Left ventricle myocardium inferior (tissue), 1 donor: Measurements from ENCODE around the gene TBL3. TPM values are rescaled to one million over a fixed set of nuclear protein-coding genes. Genes with fewer than 3 reads are reported as not detected.

ENCODE experiments used
- DNase-seq: peaks from one replicate; pipeline ENCODE4 v3.0.0-alpha.2; 2020
- H3K27ac ChIP-seq: fragments of 200-600 bp; replicated peaks from 2 replicates; pipeline ENCODE4 v1.8.0; 2021
- H3K27me3 ChIP-seq: fragments of 200-600 bp; 2 replicates; pipeline ENCODE4 v1.8.0; 2021; ENCODE audit warnings: low read depth
- H3K36me3 ChIP-seq: fragments of 200-600 bp; 2 replicates; pipeline ENCODE4 v1.8.0; 2021
- H3K4me1 ChIP-seq: fragments of 200-600 bp; 2 replicates; pipeline ENCODE4 v1.8.0; 2021
- H3K4me3 ChIP-seq: fragments of 200-600 bp; 2 replicates; pipeline ENCODE4 v1.8.0; 2021; ENCODE audit warnings: mild to moderate bottlenecking, moderate library complexity
- H3K9me3 ChIP-seq: fragments of 200-600 bp; replicated peaks from 2 replicates; pipeline ENCODE4 v1.8.0; 2021
- intact Hi-C: fragments of 100-400 bp; cut with micrococcal nuclease; formaldehyde crosslinking; loops from one replicate; pipeline ENCODE4 v1.11.0; 2022
- total RNA-seq: library from RNA; stranded (reverse); fragmentation: NEBNext Ultra II Directional; extraction: Animal tissue kit (Norgen Biotek cat#: 25700); gene quantifications from one replicate; pipeline ENCODE4 v1.2.1, GENCODE V29; 2021
- TF ChIP-seq, protein P1 (sequence below): fragments of 200-600 bp; IDR thresholded peaks from 2 replicates; pipeline ENCODE4 v1.8.0; 2021; ENCODE audit warnings: antibody characterized with exemption, mild to moderate bottlenecking, borderline replicate concordance
- donor health status: DM: no; HTN: yes; CAD: no; lungs with severe emphysema.

Gene TBL3
- total RNA-seq, 1 donor from 2014 or later, result 22.6 TPM

DNA sequence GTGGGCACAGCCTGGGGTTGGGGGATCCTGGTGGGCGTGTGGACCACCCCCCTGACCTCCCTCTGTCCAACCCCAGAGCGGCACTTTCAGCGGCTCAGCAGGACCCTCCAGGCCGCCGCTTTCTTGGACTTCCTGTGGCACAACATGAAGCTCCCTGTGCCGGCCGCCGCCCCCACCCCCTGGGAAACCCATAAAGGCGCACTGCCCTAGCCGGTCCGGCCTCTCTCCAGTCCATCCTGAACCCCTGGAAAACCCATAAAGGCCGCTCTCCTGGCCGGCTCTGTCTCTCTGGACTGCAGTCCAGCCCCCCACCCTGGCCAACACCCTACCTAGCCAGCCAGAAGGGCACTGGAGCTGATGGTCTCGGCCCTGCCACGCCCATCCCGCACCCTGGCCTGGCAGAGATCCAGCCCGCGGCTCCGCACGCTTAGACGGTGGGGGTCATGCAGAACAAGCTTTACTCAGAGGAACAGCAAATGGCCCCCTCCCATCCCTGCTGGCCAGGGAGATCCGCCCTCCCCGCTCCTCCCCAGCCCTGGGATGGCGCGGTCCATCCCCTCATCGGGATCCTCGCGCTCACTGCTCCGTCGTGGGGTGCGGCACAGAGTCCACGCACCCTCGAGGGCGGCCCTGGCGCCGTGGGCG is 6.7 kb downstream of the TBL3 start:
- peaks cover 54% of the 10 kb centered on the region for H3K36me3 ChIP-seq
- intact Hi-C loops, result no loop called here

DNA sequence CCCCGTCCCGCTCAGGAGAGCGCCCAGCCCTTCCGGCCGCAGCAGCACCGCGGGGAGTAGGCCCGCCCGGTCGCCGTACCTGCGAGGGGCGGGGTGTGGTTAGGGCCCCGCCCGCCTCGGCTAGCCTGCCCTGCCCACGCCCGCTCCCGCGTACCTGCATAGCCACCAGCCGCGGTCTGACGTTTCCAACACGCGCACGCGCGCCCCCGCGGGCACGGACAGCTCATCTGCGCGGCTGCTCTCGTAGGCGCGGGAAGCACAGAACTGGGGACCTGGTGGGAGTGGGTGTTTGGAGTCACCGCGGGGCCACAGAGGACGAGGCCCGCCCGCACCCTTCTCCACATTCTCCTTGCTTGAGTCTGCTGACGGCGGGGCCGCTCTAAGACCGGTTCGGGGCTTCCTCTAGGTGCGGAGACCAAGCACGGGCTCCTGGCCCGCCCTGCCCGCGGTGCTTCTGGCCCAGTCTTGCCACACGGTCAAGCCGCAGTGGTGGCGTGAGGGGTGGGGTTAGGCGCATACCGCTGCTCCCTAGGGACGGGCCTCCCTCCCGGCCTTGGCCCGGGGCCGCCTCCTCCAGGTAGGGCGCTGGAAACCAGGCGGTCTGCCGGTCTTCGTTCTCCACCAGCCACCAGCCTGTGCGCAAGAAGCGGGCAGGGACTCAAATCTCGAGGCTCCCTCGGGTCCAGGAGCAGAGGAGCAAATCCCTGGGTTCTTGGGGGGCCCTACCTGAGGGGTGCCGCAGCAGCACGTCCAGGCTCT is 7.6 kb downstream of the TBL3 start:
- Histone ChIP-seq H3K36me3 (peaks cover 48% of the 10 kb centered on the region), H3K9me3 (no peaks in the 10 kb centered on the region), H3K27ac (no peak overlapping the region), H3K27me3 (peaks cover 84% of the 10 kb centered on the region), H3K4me3 (no peak overlapping the region), H3K4me1 (peaks cover 35% of the 10 kb centered on the region)
- TF ChIP-seq, protein P1, sequence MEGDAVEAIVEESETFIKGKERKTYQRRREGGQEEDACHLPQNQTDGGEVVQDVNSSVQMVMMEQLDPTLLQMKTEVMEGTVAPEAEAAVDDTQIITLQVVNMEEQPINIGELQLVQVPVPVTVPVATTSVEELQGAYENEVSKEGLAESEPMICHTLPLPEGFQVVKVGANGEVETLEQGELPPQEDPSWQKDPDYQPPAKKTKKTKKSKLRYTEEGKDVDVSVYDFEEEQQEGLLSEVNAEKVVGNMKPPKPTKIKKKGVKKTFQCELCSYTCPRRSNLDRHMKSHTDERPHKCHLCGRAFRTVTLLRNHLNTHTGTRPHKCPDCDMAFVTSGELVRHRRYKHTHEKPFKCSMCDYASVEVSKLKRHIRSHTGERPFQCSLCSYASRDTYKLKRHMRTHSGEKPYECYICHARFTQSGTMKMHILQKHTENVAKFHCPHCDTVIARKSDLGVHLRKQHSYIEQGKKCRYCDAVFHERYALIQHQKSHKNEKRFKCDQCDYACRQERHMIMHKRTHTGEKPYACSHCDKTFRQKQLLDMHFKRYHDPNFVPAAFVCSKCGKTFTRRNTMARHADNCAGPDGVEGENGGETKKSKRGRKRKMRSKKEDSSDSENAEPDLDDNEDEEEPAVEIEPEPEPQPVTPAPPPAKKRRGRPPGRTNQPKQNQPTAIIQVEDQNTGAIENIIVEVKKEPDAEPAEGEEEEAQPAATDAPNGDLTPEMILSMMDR, result no peak
- no peak for DNase-seq
- intact Hi-C loops, result no loop called here

More for the DNA sequence above, 6.7 kb downstream of the TBL3 start:
- no peak overlapping the region for H3K27ac ChIP-seq
- no peak overlapping the region for H3K4me3 ChIP-seq
- H3K27me3 ChIP-seq, result peaks cover 84% of the 10 kb centered on the region
- TF ChIP-seq, protein P1, result no peak
- no peak for DNase-seq
- H3K9me3 ChIP-seq, result no peaks in the 10 kb centered on the region
- peaks cover 32% of the 10 kb centered on the region for H3K4me1 ChIP-seq

DNA sequence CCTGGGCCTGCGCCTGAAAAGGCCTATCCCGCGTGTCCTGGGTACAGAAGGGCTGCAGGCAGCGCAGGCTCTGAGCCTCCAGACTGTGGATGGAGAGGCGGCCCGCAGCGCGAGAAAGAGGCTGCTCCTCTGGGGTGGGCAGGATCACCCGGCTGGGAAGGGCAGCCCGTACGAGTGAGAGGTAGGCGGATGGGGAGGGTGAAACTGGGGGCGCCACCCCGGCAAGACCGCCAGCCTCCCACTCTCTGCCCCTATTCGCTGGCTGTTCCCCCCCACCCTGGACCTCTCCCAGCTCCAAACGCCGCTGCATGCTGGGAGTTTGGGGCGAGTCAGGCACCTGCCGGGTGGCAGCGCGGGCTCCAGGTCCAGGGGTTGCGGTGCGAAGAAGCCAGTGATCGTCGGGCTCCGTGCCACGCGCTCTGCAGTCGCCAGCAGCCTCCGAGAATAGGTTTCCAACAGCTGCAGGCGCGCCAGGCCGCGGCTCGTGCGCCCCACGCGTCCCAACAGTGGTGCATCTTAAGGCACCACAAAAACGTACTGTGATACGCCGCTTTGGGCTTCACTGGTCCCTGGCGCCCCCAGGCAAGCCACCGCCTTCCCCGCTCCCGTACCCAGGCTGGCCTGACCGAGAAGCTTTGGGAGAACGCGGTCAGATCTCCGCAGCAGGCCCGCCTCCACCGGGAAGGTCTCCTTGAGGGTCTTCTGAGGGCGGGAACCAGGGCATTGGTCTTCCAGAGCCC is 8.3 kb downstream of the TBL3 start:
- Histone ChIP-seq H3K36me3 (peaks cover 40% of the 10 kb centered on the region), H3K27ac (no peak overlapping the region), H3K27me3 (peaks cover 77% of the 10 kb centered on the region), H3K4me1 (peaks cover 43% of the 10 kb centered on the region), H3K9me3 (no peaks in the 10 kb centered on the region), H3K4me3 (no peak overlapping the region)
- TF ChIP-seq, protein P1, result no peak
- no peak for DNase-seq
- intact Hi-C loops, result no loop called here

DNA sequence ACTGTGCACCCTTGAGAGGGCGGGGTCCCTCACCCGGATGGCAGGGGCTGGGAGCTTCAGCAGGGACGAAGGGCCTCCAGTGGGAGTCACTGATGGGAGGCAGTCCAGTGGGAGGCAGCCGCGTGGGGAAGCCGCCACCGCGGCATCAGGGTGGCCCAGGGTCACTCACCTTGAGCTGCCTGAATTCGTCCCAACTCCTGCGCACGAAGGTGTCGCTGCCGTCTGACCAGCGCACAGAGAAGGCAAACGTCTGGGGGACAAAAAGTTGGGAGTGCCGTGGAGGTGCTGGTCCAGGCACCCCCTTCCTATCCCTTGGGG is 8.9 kb downstream of the TBL3 start:
- H3K4me1 ChIP-seq, result peaks cover 48% of the 10 kb centered on the region
- peaks cover 40% of the 10 kb centered on the region for H3K36me3 ChIP-seq
- TF ChIP-seq, protein P1, result no peak
- intact Hi-C loops, result no loop called here
- no peak for DNase-seq
- no peak overlapping the region for H3K27ac ChIP-seq
- H3K4me3 ChIP-seq, result no peak overlapping the region
- peaks cover 73% of the 10 kb centered on the region for H3K27me3 ChIP-seq
- H3K9me3 ChIP-seq, result no peaks in the 10 kb centered on the region

DNA sequence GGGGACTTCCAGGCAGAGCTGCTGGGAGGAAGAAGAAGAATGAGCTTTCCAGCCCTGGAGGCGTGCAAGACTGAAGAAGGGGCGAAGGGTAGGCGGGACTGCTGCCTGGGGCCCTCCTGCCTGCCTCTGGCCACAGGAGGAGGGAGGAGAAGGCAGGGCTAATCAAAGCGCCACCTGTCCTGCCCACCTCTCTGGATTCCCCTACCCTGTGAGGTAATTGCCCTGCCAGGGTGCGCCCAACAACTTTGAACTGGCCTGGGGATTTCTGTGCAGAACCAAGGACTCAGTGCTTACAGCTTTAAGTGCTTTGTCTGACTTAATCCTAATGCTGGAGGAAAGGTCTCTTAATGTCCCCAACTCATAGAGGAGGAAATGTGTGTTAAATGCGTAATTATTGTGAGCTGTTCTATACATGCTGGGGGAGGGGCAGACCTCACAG is 9.6 kb downstream of the TBL3 start, which contains the start of gene NOXO1:
Gene NOXO1, minus strand, starts transcription at position 72 of the 439 bp plus-strand sequence. CDS start 290 bp downstream, outside the sequence.
- no peaks in the 10 kb centered on the region for H3K9me3 ChIP-seq
- no peak within 1 kb of the TSS for H3K4me3 ChIP-seq
- H3K27me3 ChIP-seq, result peaks cover 66% of the 10 kb centered on the region
- TF ChIP-seq, protein P1, result no peak
- intact Hi-C loops, result no loop called here
- no peak within 1 kb of the TSS for H3K27ac ChIP-seq
- peaks cover 50% of the 10 kb centered on the region for H3K4me1 ChIP-seq
- peaks cover 40% of the 10 kb centered on the region for H3K36me3 ChIP-seq
- no peak for DNase-seq
